ENCODE measurements around the gene CMTR1.

- TF ChIP-seq, protein P1, sequence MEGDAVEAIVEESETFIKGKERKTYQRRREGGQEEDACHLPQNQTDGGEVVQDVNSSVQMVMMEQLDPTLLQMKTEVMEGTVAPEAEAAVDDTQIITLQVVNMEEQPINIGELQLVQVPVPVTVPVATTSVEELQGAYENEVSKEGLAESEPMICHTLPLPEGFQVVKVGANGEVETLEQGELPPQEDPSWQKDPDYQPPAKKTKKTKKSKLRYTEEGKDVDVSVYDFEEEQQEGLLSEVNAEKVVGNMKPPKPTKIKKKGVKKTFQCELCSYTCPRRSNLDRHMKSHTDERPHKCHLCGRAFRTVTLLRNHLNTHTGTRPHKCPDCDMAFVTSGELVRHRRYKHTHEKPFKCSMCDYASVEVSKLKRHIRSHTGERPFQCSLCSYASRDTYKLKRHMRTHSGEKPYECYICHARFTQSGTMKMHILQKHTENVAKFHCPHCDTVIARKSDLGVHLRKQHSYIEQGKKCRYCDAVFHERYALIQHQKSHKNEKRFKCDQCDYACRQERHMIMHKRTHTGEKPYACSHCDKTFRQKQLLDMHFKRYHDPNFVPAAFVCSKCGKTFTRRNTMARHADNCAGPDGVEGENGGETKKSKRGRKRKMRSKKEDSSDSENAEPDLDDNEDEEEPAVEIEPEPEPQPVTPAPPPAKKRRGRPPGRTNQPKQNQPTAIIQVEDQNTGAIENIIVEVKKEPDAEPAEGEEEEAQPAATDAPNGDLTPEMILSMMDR (conservative IDR thresholded peaks at IDR 0.05 in 1 of 2, IDR thresholded peaks at IDR 0.05 in 1 of 2; ENCODE audit: extremely low read depth in 1 of 2, insufficient read depth in 1 of 2, low read depth in 1 of 2, low read length in 2 of 2), result no peak
- no peak for TF ChIP-seq EZH2 (IDR thresholded peaks at IDR 0.05; ENCODE audit: borderline replicate concordance, low read length)
These were observed 36.3 kb upstream of the CMTR1 start for GRCh38 chr6:37396571-37397180.
